Activated CD8-positive, alpha-beta T cell treated with anti-CD3 and anti-CD28 coated beads, Interleukin-2, amount 10 ng/mL, durations not matched to agents 7 days and 5 days (primary cell): ENCODE data around the gene PTGS2. TPM values are rescaled to one million over a fixed set of nuclear protein-coding genes. Genes with fewer than 3 reads are reported as not detected.
A peak's percentile ranks its signal among the peaks of the same experiment; 100 is the strongest.

Source experiments
- ATAC-seq: fragments of 150-1000 bp; cut with Tn5 transposase; one replicate; pipeline ENCODE4 v1.10.0; 2021; ENCODE audit warnings: moderate library complexity
- CTCF ChIA-PET: fragments of 350-600 bp; sonication (Branson Sonifier 250); formaldehyde crosslinking; loops from one replicate; lab custom pipeline; 2021; ENCODE audit warnings: antibody characterized with exemption; lab: Charles Lee
- POLR2A ChIA-PET: fragments of 350-600 bp; sonication (Branson Sonifier 250); formaldehyde crosslinking; loops from one replicate; lab custom pipeline; 2021; ENCODE audit warnings: antibody characterized with exemption; lab: Charles Lee
- DNase-seq: peaks from one replicate; pipeline ENCODE4 v3.0.0-alpha.2; 2020
- H3K27ac Mint-ChIP-seq: one replicate; pipeline ENCODE4 v1.8.0; 2021; ENCODE audit warnings: mild to moderate bottlenecking, mixed read lengths
- H3K27me3 Mint-ChIP-seq: one replicate; pipeline ENCODE4 v1.8.0; 2021; ENCODE audit warnings: low read depth, mixed read lengths
- H3K36me3 Mint-ChIP-seq: one replicate; pipeline ENCODE4 v1.8.0; 2021; ENCODE audit warnings: low read depth, mixed read lengths
- H3K4me1 Mint-ChIP-seq: one replicate; pipeline ENCODE4 v1.8.0; 2021; ENCODE audit warnings: low read depth, mixed read lengths
- H3K4me3 Mint-ChIP-seq: one replicate; pipeline ENCODE4 v1.8.0; 2021; ENCODE audit warnings: mild to moderate bottlenecking, mixed read lengths
- H3K9me3 Mint-ChIP-seq: one replicate; pipeline ENCODE4 v1.8.0; 2022; ENCODE audit warnings: mixed read lengths; ENCODE audit not compliant: insufficient read depth
- total RNA-seq, 2 experiments: library from RNA; stranded (reverse); gene quantifications; one replicate each; pipeline ENCODE4 v1.2.3, GENCODE V29; 2021

The PTGS2 gene
- total RNA-seq: not detected

DNA sequence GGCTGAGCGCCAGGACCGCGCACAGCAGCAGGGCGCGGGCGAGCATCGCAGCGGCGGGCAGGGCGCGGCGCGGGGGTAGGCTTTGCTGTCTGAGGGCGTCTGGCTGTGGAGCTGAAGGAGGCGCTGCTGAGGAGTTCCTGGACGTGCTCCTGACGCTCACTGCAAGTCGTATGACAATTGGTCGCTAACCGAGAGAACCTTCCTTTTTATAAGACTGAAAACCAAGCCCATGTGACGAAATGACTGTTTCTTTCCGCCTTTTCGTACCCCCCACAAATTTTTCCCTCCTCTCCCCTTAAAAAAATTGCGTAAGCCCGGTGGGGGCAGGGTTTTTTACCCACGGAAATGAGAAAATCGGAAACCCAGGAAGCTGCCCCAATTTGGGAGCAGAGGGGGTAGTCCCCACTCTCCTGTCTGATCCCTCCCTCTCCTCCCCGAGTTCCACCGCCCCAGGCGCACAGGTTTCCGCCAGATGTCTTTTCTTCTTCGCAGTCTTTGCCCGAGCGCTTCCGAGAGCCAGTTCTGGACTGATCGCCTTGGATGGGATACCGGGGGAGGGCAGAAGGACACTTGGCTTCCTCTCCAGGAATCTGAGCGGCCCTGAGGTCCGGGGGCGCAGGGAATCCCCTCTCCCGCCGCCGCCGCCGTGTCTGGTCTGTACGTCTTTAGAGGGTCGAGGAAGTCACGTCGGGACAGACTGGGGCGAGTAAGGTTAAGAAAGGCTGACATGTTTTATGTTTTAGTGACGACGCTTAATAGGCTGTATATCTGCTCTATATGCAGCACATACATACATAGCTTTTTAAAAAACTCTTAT, at the start of gene PTGS2:
PTGS2 (minus strand) TSS at position 179 of the 817 bp plus-strand sequence; CDS start at position 46, 133 bp downstream.
- CTCF ChIA-PET: interaction anchor here (0.8 to 1.6 kb wide), 7 partner anchors 9 to 306 kb away, joined by 3 to 4 read pairs (median 3); partner anchors contain the start of gene TPR
- peaks cover 46% of the 10 kb centered on the region for H3K27me3 Mint-ChIP-seq
- POLR2A ChIA-PET: no interaction called here

DNA sequence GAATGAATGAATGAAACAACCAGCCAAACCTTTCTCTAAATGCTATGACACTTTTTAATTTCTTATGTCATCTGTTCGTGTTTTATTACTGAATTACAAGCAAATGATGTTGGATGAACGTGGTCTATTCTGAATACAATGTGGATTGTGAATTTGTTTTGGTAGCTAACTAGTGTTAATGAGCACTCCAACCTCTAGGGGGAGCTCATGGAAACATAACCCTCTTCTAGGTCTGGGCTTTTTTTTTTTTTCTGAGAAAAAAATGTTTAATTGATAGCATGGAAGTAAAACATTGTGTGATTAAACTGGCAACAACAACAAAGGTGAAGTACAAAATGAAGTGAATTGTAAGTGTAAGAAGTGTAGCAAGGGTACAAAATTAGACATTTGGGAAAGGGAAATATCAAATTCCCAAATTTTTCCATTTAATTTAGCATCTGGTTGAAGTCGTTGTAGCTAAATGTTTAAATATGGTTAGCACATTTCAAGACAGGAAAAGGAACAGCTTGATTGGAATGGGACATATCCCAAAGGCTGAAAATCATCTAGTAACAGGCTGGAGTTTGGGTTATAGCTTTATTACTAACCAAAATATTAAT, 42.6 kb upstream of the PTGS2 start:
- peak; percentile 27 for DNase-seq
- no peaks in the 10 kb centered on the region for H3K4me1 Mint-ChIP-seq
- no peak overlapping the region for H3K27ac Mint-ChIP-seq
- no peaks in the 10 kb centered on the region for H3K9me3 Mint-ChIP-seq
- no peak for ATAC-seq
- ChIA-PET CTCF (interaction anchor here (0.8 to 1.6 kb wide), 8 partner anchors 10 to 117 kb away, joined by 3 to 12 read pairs (median 4); no protein-coding TSS in a partner anchor), POLR2A (no interaction called here)
- no peaks in the 10 kb centered on the region for H3K27me3 Mint-ChIP-seq
- H3K36me3 Mint-ChIP-seq: no peaks in the 10 kb centered on the region
- H3K4me3 Mint-ChIP-seq: no peak overlapping the region

More for the DNA sequence above, at the start of gene PTGS2:
- H3K27ac Mint-ChIP-seq: no peak within 1 kb of the TSS
- H3K4me3 Mint-ChIP-seq: peak within 1 kb of the TSS; percentile 74
- H3K4me1 Mint-ChIP-seq: peaks cover 11% of the 10 kb centered on the region
- ATAC-seq: peak; percentile 97
- H3K9me3 Mint-ChIP-seq: no peaks in the 10 kb centered on the region
- peak; percentile 51 for DNase-seq
- no peaks in the 10 kb centered on the region for H3K36me3 Mint-ChIP-seq

DNA sequence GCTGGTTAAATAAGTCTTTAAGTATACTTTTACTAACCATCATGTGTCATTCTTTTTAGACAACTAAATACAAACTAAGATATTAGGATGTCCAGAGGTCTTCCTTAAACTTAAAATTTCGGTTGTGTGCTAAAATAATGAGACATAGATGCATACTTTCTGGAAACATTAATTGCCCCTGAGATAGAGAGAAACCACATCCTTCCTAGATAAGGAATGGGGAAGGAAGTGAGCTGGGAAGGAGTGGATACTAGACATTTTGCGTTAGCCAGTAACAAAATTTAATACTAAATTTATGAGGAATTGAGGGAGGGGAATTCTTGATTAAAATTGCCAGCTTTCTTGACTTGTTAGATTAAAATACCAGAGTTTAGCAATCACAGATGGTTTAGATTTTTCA, 37.1 kb upstream of the PTGS2 start:
- H3K27ac Mint-ChIP-seq: no peak overlapping the region

DNA sequence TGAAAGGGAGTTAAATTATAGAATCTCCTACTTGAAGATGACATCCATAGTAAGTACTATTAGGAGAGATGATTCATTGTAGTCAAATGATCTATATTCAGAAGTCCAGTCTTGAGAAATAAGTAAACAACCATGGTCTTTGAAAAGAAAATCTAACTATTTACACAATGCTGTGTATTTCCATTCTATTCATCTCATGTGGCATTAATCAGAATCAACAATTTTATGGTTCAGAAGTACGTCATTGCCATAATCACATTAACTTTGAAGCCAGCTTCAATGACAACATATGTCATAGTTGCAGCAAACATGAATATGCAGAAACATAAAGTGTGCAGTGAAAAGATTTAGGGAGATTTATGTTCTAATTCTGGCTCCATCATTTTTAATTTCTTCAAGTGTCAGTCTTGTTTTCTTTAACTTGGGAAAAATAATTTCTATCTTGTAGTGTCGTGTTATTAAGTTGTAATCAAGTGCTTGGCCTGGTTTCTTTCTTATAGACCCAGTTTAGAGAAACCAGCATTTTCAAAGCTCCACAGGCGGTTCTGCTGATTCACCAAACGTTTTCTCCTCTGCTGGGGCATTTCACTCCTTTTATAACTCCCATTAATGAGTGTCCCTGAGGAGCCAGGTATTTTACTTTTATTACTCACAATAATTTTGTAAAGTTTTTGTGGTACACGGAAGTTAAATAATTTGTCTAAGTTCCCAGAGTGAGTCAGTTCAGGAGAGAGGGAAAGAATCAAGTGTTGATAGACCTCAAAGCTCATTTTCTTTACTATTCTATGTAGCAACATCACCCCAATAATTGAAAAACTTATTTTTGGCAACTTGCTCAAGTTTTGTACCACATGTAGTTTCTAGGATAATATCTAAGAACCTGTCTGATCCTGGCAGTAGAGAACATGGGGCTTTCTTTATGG, 35.9 kb upstream of the PTGS2 start:
- no peaks in the 10 kb centered on the region for H3K36me3 Mint-ChIP-seq
- no peaks in the 10 kb centered on the region for H3K9me3 Mint-ChIP-seq
- ChIA-PET CTCF (interaction anchor here (0.7 kb wide), 1 partner anchor 144 kb away, joined by 3 read pairs; no protein-coding TSS in a partner anchor), POLR2A (no interaction called here)
- DNase-seq (no peak), ATAC-seq (no peak)
- no peak overlapping the region for H3K27ac Mint-ChIP-seq
- no peaks in the 10 kb centered on the region for H3K27me3 Mint-ChIP-seq
- H3K4me1 Mint-ChIP-seq: no peaks in the 10 kb centered on the region
- H3K4me3 Mint-ChIP-seq: no peak overlapping the region

More for the DNA sequence above, 37.1 kb upstream of the PTGS2 start:
- Mint-ChIP-seq H3K4me3 (no peak overlapping the region), H3K4me1 (no peaks in the 10 kb centered on the region), H3K9me3 (no peaks in the 10 kb centered on the region), H3K36me3 (no peaks in the 10 kb centered on the region), H3K27me3 (no peaks in the 10 kb centered on the region)
- ATAC-seq (no peak), DNase-seq (no peak)
- ChIA-PET CTCF (no interaction called here), POLR2A (no interaction called here)

DNA sequence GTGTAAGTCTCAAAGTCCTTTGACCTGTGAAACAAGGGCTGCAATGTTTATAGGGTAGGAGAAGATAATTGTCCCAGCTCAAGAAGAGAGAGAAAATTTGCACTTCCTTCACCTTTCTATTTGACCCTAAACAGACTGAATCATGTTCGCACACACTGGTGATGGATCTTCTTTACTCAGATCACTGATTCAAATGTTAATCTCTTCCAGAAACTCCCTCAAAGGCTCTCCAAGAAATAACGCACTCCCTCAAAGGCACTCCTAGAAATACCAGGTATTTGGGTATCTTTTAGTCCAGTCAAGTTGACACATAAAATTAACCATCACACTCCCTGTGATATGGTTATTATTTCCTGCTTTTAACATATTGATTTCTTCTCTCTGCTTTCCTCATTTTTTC, 30.5 kb upstream of the PTGS2 start:
- CTCF ChIA-PET: no interaction called here

DNA sequence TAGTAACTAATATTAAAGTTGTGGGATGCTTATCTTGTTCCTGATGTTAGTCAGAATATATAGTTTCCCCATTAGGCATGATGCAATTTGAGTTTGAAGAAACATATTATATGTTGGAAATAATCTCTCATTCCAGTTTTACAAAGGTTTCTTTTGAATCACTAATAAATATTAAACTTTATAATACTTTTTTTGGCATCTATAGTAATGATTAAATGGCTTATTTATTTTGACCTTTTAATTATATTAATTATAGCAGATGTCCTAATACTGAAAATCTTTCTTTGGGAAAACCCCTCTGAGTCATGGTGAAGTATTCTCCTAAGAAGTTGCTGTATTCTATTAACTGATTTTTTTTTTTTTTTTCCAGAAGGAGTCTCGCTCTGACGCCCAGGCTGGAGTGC, 28.5 kb upstream of the PTGS2 start:
- no peak for ATAC-seq

More for the DNA sequence above, 30.5 kb upstream of the PTGS2 start:
- no peak for ATAC-seq
- Mint-ChIP-seq H3K4me1 (no peaks in the 10 kb centered on the region), H3K27me3 (no peaks in the 10 kb centered on the region), H3K4me3 (no peak overlapping the region), H3K36me3 (no peaks in the 10 kb centered on the region), H3K9me3 (no peaks in the 10 kb centered on the region), H3K27ac (no peak overlapping the region)
- no peak for DNase-seq
- POLR2A ChIA-PET: no interaction called here

DNA sequence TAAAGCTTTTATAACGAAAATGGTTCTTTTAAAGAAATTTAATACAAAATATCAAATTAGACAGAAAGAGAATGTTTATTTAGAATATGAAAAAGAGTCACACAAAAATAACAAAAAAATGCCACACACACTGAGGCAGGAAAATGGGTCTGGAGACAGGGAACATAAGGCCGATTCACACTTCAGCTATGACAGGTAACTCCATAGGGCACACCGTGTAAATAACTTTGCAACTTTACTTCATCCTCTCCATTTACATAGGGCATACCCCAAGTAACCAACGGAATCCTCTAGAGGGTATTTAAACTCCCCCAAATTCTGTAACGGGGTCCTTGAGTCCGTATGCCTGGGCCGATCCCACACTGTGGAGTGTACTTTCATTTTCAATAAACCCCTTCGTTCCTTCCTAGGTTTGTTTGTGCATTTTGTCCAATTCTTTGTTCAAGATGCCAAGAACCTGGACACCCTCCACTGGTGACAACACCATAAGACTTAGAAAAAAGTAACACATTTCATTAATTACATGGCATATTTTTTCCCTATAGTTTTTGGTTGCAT, 23.1 kb upstream of the PTGS2 start:
- Mint-ChIP-seq H3K9me3 (no peaks in the 10 kb centered on the region), H3K4me3 (no peak overlapping the region), H3K27me3 (no peaks in the 10 kb centered on the region), H3K4me1 (no peaks in the 10 kb centered on the region), H3K27ac (no peak overlapping the region), H3K36me3 (no peaks in the 10 kb centered on the region)
- POLR2A ChIA-PET: no interaction called here
- CTCF ChIA-PET: no interaction called here
- DNase-seq (no peak), ATAC-seq (no peak)

More for the DNA sequence above, 28.5 kb upstream of the PTGS2 start:
- no peak overlapping the region for H3K4me3 Mint-ChIP-seq
- ChIA-PET POLR2A (no interaction called here), CTCF (no interaction called here)
- H3K27me3 Mint-ChIP-seq: no peaks in the 10 kb centered on the region
- no peaks in the 10 kb centered on the region for H3K9me3 Mint-ChIP-seq
- no peaks in the 10 kb centered on the region for H3K36me3 Mint-ChIP-seq
- no peak for DNase-seq
- no peaks in the 10 kb centered on the region for H3K4me1 Mint-ChIP-seq
- no peak overlapping the region for H3K27ac Mint-ChIP-seq

DNA sequence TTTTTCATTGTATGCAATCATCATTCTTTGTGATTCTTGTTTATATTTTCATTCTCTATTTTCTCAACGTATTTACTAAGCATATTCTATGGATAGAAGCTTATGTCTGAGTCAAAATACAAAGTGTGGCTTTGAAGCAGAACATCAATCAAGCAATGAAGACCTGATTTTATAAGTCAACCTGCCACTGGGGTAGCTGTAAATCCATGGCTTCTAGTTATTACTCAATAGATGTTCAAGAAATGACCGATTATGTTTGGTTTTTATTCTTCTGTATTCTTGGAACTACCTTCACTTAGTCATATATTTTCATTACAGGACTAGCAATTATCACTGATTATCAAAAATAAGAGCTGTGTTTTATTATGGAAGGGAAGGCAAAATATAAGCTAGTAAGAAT, 20.5 kb upstream of the PTGS2 start:
- no peaks in the 10 kb centered on the region for H3K27me3 Mint-ChIP-seq
- H3K36me3 Mint-ChIP-seq: no peaks in the 10 kb centered on the region
- no peak for DNase-seq
- no peak for ATAC-seq
- no peaks in the 10 kb centered on the region for H3K9me3 Mint-ChIP-seq
- POLR2A ChIA-PET: no interaction called here
- CTCF ChIA-PET: no interaction called here
- H3K4me3 Mint-ChIP-seq: no peak overlapping the region
- no peak overlapping the region for H3K27ac Mint-ChIP-seq
- H3K4me1 Mint-ChIP-seq: no peaks in the 10 kb centered on the region

DNA sequence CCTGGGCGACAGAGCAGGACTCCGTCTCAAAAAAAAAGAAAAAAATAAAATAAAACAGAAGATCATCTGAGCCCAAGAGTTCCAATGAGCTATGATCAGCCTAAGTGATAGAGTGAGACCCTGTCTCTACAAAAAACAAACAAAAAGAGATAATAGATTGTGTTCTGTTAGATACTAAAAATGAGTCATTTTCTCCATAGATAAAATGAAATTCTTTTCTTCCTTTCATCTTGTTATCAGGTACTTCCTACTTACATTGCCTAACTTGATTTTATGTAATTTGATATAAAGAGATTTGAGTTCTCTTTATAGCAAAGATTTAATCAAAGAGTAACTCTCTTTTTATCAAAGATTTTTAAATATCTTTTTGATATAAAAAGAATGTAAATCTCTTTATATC, 19.3 kb upstream of the PTGS2 start:
- Mint-ChIP-seq H3K27me3 (no peaks in the 10 kb centered on the region), H3K27ac (no peak overlapping the region), H3K4me3 (no peak overlapping the region), H3K4me1 (no peaks in the 10 kb centered on the region), H3K9me3 (no peaks in the 10 kb centered on the region), H3K36me3 (no peaks in the 10 kb centered on the region)
- CTCF ChIA-PET: interaction anchor here (0.8 kb wide), 1 partner anchor 24 kb away, joined by 3 read pairs; no protein-coding TSS in a partner anchor
- POLR2A ChIA-PET: no interaction called here
- no peak for ATAC-seq
- DNase-seq: no peak

DNA sequence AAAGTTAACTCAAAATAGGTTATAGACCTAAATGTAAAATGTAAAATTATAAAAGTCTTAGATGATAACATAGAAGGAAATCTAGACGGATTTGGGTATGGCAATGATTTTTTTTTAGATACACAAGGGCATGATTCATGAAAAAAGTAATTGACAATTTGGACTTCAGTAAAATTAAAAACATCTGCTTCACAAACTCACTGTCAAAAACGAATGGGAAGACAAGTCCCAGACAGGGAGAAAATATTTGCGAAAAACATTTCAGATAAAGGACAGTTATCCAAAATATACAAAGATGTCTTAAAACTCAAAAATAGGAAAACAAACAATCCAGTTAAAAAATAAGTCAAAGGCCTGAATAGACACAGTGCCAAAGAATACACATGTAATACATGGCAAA, 9.7 kb upstream of the PTGS2 start:
- DNase-seq (no peak), ATAC-seq (no peak)
- Mint-ChIP-seq H3K4me1 (no peaks in the 10 kb centered on the region), H3K27ac (no peak overlapping the region), H3K9me3 (no peaks in the 10 kb centered on the region), H3K27me3 (peaks cover 2% of the 10 kb centered on the region), H3K36me3 (no peaks in the 10 kb centered on the region), H3K4me3 (no peak overlapping the region)
- ChIA-PET CTCF (no interaction called here), POLR2A (no interaction called here)

DNA sequence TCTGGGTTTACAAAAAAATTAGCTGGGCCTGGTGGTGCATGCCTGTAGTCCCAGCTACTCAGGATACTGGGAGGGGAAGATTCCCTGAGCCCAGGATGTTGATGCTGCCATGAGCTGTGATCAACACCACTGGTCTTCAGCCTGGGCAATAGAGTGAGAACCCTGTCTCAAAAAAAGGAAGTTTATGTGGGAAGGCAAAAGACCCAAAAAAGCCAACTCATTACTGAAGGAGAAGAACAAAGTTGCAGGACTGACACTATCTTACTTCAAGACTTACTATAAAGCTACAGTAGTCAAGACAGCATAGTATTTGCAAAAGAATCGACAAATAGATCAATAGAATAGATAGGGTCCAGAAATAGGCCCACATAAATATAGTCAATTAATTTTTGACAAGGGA, 9.2 kb upstream of the PTGS2 start:
- H3K27ac Mint-ChIP-seq: no peak overlapping the region
- DNase-seq (no peak), ATAC-seq (no peak)
- CTCF ChIA-PET: no interaction called here
- peaks cover 2% of the 10 kb centered on the region for H3K27me3 Mint-ChIP-seq
- H3K9me3 Mint-ChIP-seq: no peaks in the 10 kb centered on the region
- H3K4me3 Mint-ChIP-seq: no peak overlapping the region
- POLR2A ChIA-PET: no interaction called here
- no peaks in the 10 kb centered on the region for H3K36me3 Mint-ChIP-seq
- no peaks in the 10 kb centered on the region for H3K4me1 Mint-ChIP-seq
